Amniotic stem cell (primary cell): ENCODE measurements around the gene ARF4.
"Not testable (repeated sequence)": the region's sequence is repeated elsewhere in the genome, so short reads cannot be mapped to it uniquely, and the experiment has no call there.

ENCODE experiments used
- DNase-seq: peaks from one replicate; lab custom pipeline; 2025; lab: John Stamatoyannopoulos, UW

Gene ARF4

DNA sequence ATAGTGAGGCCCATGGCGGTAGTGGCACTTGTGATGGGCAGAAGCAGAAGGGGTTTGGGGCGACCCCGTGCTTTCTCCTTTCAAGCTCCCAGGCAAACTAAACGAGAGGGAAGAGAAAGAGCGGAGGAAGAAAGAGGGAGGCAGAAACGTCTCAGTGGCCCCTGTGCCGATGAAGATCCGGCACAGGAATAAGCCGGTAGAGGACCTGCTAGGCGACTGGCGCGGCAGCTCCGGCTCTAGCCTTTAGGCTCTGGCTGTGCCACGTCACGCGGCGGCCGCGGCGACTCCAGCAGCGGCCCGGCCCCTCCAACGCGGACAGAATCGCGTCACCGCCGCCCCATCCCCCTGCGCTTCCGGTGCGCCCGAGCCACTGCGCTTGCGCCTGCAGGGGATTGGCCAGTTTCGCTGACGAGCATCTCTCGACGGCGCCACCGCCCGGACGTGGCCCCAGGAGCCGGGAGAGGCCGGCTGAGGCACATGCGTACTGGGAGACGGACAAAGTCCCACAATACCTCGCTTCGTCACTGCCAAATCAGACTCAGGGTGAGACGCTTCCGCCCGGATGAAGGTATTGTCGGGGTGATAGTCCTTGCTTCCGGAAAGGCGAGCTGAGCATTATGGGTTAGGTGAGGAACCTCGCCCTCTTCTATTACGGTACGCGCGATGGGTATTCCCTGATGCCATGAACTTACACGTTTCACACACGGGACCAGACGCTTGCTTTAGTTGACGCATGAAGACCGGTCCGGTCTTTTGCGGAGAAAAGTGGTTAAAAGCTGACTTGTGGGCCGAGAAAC lies at the start of gene ARF4:
Gene ARF4, minus strand, starts transcription at position 218 of the 797 bp plus-strand sequence. Its CDS starts 204 bp downstream, at position 14.
- DNase-seq = peak; percentile 98

DNA sequence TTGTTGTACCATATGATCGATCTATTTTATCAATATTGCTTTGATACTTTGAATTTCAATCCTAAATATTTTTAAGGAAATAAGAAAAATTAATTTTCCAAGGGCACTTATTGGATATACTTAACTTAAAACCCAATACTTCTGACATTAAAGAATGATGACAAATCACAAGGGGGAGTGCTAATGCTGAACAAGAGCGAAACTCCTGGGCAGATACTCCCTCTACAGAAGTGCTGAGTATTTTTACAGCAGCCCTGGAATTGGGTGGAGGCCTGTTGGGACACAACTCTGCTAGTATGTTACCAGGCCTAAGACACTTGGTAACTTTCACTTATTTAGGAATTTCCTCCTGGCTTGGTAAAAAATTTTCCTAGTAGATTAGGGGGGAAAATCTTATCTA lies 49.6 kb upstream of the ARF4 start:
- DNase-seq = no peak

DNA sequence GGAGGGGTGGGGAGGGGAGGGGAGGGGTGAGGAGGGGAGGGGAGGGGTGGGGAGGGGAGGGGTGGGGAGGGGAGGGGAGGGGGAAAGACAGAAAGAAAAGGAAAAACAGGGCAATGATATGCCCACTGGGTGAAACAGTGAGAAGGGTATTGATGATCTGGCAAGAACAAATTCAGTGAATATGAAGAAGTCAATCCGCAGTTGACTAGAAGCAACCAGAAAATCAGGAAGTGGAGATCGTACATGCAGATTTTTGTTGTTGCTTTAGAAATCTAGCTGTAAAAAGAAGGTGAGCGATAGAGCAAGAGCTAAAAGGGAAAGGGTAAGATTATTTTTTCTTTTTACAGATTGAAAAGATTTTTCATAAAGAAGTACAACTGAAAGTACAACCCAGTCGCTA lies 47.6 kb upstream of the ARF4 start:
- DNase-seq = no peak

DNA sequence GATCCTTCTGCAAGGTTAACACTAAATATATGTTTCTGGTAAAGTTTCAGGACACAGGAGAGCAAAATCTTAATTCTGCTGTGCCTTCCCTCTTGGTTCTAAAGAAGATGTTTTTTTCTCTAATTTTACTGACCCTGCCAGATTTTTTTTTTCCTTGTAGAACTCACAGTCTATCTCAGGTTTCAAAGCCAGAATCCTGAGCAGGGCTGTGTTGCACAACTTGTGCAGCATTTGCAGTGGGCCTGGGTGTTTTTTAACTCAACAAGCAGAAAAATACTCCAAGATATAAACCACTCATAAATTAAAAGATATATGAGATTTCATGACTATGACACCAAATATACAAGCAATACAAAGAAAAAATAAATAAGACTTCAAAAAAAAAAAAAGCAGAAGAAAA lies 40.2 kb upstream of the ARF4 start:
- DNase-seq = no peak

DNA sequence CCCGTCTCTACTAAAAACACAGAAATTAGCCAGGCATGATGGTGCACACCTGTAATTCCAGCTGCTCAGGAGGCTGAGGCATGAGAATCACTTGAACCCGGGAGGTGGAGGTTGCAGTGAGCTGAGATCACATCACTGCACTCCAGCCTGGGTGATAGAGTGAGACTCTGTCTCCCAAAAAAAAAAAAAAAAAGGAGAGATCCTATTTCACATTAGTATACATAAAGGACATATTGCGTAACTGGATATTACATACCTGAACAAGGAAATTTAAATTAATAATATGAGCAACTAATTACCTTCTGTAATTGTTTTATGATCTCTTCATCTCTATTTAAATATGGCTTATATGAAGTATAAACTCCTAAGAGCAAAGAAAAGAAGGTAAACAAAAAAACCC lies 37.1 kb upstream of the ARF4 start:
- not testable (repeated sequence) for DNase-seq

DNA sequence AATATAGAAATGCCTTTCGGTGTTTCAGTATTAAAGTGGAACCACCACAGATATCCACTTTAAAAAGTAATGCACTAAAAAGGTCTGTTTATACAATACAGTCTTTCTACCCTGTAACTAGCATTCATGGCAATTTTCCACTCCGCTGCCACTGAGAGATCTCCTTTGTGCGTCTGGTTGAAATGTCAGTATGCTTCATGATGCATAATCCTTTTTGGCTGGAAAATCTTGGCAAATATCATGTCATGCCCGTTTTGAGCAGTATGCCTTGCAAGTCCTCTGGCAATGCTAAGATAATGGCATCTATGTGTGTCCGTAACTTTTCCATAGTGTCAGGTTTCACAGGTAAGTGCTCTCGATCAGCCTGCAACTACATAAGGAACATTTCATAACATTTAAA lies 30.8 kb upstream of the ARF4 start:
- DNase-seq = no peak

DNA sequence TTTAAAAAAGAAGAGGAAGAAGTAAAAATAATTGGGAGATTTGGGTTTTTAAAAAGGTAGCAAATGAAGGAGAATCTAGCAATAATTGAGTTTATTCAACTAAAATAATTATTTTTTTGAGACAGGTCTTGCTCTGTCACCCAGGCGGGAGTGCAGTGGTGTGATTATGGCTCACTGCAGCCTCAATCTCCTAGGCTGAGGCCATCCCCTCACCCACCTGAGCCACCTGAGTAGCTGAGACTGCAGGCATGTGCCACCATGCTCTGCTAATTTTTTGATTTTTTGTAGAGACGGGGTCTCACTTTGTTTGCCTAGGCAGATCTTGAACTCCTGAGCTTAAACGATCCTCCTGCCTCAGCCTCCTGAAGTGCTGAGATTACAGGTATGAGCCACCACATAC lies 27.7 kb upstream of the ARF4 start:
- no peak for DNase-seq

DNA sequence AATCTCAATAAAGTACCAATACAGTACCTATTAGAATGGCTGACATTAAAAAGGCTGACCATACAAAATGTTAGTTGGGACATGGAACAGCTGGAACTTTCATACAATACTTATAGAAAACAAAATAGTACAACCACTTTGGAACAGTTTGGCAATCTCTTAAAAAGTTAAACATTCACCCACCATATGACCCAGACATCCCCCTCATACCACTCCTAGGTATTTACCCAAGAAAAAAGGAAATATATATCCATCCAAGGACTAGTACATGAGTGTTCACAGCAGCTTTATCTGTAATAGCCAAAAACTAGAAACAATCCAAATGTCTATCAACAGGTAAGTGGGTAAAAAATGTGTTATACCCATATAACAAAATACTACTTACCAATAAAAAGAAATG lies 25.2 kb upstream of the ARF4 start:
- no peak for DNase-seq

DNA sequence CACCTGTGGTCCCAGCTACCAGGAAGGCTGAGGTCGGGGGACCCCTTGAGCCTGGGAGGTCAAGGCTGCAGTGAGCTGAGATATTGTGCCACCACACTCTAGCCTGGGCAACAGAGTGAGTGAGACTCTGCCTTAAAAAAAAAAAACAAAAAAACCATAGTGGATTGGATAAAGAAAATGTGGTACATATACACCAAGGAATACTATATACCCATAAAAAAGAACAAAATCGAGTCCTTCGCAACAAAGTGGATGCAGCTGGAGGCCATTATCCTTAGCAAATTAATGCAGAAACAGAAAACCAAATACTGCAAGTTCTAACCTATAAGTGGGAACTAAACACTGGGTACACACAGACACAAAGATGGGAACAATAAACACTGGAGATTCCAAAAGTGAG lies 20.6 kb upstream of the ARF4 start:
- no peak for DNase-seq

DNA sequence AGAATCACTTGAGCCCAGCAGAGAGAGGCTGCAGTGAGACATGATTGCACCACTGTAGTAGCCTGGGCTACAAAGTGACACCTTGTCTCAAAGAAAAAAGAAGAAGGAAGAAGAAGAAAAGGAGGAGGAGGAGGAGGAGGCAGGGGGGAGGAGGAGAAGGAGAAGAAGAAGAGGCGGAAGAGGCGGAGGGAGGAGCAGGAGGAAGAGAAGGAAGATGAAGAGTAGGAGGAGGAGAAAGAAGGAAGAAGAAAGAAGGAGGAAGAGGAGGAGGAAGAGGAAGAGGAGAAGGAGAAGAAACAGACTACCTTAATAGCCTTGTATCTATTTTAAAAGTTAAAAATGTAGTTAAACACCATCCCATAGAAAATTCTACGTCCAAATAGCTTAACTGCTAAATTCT lies 19.1 kb upstream of the ARF4 start:
- DNase-seq = no peak

DNA sequence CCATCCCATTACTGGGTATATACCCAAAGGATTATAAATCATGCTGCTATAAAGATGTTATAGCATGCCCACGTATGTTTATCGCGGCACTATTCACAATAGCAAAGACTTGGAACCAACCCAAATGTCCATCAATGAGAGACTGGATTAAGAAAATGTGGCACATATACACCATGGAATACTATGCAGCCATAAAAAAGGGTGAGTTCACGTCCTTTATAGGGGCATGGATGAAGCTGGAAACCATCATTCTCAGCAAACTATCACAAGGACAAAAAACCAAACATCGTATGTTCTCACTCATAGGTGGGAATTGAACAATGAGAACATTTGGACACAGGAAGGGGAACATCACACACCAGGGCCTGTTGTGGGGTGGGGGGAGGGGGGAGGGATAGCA lies 14.7 kb upstream of the ARF4 start:
- not testable (repeated sequence) for DNase-seq

DNA sequence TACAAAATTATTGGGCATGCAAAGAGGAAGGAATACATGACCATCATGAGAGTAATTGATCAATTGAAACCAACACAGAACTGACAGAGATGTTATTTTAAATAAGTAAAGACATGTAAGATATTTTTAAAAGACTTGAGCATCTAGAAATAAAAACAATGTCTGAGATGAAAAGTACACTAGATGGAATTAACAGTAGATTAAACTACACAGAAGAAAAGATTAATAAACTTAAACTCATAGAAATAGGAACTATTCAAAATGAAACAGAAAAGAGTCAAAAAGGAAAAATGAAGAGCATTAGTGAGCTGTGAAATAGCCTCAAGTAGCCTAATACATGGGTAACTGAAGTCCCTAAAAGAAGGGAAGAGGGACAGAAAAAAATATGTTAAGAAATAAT lies 8.5 kb upstream of the ARF4 start:
- DNase-seq = no peak

DNA sequence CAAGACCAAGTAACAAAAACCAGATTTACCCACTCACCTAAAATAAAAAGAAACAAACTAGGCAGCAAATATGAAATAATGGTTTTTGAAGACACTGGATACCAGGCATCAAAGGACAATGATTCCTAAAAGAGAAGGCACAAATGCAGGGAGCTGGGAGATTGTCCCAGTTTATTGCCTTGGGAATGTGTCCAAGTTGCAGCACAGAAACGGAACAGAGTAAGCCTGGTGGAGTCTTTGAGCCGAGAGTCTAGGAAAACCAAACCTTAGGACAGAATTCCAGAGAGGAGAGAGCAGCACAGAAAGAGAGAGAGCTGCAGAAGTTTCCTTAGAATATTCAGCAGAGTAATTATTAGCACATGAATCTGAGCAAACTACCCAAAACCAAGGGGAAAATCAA lies 7.8 kb upstream of the ARF4 start:
- DNase-seq = no peak

DNA sequence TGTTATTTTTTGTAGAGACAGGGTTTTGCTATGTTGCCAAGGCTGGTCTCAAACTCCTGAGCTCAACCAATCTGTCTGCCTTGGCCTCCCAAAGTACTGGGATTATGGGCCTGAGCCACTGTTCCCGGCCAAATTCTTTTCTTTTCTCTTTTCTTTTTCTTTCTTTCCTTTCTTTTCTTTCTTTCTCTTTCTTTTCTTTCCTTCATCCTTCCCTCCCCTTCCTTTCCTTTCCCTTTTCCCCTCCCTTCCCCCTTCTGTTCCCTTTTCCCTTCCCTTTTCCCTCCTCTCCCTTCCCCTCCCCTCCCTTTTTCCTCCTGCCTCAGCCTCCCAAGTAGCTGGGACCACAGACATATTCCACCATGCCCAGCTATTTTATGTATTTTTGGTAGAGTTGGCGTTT lies 3.1 kb upstream of the ARF4 start:
- no peak for DNase-seq

DNA sequence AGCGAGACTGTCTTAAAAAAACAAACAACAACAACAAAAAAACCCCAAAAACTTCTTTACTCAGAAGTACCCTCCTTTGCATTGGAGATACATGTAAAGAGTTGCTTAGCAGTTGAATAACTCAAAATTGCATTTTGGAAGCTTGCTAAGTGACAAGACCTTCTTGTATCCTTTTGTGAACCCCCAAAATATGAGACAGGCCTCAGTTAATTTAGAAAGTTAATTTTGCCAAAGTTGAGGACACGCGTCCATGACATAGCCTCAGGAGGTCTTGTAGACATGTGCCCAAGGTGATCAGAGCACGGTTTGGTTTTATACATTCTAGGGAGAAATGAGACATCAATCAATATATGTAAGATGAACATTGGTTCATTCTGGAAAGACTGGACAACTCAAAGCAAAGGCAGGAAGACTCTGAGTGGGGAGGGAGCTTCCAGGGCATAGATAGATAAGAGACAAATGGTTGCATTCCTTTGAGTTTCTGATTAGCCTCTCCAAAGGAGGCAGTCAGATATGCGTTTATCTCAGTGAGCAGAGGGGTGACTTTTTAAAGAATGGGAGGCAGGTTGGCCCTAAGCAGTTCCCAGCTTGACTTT lies 1.7 kb upstream of the ARF4 start:
- no peak for DNase-seq

DNA sequence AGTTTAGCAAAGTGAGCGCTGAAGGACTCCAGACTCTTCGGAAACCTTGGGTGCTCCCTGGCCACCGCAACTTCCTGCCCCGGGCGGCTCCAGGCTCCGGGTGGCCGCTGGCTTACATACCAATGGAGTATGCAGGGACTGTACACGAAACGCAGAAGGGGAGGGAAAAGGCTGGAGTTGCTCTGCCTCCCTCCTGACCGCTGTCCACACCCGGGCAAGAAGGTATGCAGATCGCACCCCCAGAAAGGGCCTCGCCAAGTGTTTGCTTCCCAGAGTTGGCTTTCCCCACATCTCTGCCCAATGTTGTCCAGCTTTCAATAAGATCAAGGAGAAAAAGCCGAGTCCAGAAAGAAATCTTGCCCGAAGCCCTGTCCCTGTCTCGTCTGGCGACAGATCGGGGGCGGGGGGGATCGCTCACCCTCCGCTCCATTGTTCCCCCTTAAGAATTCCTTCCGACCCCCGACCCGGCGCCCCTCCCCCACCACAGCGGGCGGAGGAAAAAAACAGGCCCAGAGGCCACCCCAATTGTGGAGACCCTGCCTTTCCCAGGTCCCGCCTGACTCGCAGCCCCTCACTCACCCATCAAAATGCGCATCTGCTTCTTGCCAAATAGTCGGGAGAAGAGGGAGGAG lies 533 bp downstream of the ARF4 start:
- DNase-seq = peak; percentile 78

DNA sequence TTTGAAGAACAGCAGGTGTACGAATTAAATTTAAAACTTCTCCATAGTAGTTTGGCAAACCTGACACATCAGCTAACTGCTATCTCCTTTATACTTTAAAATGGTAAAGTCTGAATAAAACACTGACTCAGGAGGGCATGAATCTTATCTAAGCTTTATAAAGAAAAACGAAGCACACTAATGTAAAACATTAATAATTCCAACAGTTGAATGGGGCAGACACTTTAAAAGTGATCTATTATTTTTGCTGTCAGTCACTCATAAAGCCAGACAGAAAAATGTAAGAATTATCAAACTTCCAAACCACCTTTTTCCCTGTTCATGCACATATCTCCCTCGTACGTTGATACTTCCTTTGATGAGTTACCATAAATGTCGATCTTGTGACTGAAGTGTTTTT lies 2.6 kb downstream of the ARF4 start:
- no peak for DNase-seq

DNA sequence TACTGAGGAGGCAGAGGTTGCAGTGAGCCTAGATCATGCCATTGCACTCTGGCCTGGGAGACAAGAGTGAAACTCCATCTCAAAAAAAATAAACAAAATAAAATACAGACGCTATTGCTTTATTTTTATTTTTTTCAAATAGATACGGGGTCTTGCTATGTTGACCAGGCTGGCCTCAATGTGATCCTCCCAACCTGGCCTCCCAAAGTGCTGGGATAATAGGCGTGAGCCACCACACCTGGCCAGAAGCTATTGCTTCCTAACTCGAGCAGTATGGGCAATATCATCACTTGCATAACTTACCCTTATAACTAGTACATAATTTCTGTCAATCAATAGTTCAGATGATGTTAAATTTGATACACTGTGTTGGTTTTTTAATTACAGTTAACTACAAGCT lies 3.0 kb downstream of the ARF4 start:
- no peak for DNase-seq

DNA sequence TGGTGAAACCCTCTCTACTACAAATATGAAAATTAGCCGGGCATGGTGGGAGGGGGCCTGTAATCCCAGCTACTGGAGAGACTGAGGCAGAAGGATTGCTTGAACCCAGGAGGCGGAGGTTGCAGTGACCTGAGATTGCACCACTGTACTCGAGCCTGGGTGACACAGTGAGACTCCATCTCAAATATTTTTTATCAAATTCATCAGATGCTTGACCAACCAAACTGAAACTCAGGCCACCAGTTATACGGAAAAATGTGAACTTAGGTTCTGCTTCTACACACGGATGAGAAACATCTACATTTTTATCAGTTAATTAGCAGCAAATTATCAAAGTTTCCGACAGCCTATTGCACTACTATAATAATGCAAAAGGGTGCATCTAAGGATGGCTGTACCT lies 4.8 kb downstream of the ARF4 start:
- no peak for DNase-seq

DNA sequence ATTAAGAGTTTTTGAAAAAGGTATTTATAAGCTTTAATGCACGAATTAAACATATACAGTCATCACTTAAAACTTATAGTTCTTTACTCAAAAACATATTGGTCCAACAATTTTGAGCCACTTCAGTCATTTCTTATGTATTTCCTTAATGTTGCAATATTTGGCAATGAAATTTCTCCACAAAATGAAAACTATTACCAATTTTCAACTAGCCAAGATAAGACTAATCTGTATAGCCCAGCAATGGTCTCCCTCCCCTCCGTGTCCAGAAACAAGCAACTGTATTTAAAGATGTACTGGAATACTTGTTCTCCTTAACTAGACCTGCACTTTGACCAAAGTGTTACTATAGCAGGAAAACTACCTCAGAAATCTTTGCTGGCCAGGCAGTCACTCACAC lies 9.2 kb downstream of the ARF4 start:
- DNase-seq = no peak

DNA sequence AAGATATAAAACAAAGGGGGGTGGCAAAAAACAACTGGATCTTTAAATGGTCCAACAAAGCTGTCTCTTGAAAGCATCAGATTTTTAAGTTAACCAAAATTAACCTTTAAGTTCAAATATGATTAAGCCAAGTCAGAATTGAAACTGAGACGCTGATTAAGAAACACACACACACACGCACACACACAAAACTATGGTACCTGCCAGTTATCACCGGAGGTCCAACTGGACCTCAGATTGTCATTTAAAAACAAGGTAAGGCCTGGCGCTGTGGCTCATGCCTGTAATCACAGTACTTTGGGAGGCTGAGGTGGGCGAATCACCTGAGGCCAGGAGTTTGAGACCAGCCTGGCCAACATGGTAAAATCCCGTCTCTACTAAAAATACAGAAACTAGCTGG lies 10.4 kb downstream of the ARF4 start:
- no peak for DNase-seq

DNA sequence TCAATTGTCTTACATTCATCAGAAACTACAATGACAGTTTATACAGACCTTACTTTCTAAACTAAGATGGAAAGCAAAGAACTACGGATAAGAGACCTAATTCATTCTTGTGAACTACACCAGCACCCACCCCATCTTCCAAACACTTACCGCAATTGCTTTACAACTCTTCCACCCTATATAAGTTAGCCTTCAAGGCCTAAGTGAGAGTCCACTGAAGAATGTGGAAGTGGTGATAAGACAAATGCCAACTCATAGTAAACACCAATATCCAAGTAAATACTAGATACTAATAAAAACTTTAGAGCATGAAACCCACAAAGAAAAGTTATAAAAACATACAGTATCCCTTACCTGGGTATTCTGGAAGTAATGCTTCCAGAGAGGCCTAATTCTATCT lies 13.6 kb downstream of the ARF4 start:
- no peak for DNase-seq

DNA sequence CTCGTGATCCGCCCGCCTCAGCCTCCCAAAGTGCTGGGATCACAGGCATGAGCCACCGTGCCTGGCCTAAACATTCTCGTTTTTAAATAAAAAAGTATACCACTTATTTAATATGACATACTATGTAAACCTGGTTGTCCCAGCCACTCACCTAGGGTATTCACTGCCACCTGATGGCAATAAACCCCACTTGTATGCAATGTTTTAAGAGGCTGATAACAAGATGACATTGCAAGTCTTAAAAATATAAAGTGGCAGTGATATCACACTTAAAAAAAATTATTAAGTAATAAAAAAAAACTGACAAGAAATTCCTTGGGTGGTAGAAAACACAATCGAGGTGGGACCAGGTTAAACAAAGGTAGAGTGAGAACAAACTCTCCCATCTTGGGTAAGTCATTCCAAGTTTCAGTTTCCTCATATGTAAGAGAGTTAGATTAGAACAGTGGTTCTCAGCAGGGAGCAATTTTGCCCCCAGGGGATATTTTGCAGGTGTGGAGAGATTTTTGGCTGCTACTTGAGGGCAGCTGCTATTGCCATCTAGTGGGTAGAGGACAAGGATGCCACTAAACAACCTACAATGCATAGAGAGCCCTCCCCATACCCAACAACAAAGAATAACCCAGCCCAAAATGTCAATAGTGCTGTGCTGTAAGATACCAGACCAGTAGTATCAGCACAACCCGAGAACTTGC lies 14.5 kb downstream of the ARF4 start:
- DNase-seq = no peak
